Measurements from ENCODE around the gene ACCSL.

ACCSL gene

DNA sequence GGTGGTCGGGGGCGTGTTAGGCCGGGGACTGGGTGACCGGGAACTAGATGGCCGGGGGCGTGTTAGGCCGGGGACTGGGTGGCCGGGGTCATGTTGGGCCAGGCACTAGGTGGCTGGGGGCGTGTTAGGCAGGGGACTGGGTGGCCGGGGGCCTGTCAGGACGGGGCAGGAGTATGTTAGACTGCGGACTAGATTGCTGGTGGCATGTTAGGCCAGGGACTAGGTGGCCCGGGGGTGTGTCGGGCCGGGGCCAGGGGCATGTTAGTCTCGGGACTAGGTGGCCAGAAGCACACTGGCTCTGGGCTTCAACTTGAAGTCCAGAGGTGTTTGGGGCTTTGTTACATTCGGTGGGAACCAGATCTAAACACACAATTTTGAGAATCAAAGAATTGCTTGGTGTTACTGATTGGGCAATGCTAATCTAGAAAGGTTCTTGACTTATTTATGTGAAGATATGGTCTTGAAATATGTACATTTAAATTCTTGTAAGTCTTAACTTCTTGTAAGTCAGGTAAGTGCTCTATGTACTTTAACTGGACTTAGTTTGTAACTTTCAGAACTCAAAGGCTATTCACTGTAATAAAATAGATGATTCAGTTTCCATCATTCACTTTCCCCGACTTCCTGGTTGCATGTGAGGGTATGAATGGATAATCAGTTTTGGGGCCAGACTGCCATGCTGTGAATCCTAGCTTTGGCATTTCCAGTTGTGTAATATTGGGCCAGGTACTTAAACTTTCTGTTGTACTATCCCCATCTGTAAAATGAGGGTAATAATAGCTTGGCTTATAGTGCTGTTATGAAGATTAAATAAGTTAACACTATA, 48.8 kb downstream of the ACCSL start:
- DNase-seq (ENCODE audit: low spot score) = no peak

DNA sequence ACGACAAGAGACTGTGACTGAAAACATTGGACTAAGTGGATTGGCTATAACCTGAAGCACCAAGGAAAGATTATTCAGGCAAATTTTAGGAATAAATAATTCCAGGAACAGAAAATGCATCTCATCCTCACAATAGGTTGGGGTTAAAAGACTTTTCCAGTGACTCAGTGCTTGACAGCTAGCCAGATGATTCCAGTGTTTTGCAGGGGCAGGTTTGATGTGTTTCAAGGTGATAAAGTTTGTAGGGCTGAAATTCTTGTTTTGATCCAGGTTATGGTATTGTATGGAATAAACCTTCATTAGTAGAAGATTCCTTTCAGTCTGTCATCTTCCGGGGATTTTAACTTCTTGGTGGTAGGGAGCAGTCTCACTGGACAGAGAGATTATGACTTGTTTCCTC, 50.0 kb downstream of the ACCSL start:
- DNase-seq (ENCODE audit: low spot score) = no peak

DNA sequence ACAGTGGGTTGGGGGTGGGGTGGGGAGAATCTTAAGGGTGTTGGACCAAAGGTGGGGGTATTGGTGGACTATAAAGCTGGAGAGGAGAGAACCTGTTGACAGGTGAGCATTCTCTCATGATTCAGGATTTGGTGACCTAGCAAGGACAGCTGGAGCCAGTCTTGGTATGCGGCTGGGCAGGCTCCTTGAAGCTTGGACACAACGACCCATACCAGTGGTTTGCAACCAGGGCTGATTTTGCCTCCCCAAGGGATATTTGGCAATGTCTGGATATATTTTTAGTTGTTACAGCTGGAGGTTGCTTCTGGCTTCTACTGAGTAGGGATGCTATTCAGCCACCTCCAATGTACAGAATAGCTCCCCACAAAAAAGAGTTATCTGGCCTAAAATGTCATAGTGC, 53.3 kb downstream of the ACCSL start:
- no peak for DNase-seq (ENCODE audit: low spot score)

DNA sequence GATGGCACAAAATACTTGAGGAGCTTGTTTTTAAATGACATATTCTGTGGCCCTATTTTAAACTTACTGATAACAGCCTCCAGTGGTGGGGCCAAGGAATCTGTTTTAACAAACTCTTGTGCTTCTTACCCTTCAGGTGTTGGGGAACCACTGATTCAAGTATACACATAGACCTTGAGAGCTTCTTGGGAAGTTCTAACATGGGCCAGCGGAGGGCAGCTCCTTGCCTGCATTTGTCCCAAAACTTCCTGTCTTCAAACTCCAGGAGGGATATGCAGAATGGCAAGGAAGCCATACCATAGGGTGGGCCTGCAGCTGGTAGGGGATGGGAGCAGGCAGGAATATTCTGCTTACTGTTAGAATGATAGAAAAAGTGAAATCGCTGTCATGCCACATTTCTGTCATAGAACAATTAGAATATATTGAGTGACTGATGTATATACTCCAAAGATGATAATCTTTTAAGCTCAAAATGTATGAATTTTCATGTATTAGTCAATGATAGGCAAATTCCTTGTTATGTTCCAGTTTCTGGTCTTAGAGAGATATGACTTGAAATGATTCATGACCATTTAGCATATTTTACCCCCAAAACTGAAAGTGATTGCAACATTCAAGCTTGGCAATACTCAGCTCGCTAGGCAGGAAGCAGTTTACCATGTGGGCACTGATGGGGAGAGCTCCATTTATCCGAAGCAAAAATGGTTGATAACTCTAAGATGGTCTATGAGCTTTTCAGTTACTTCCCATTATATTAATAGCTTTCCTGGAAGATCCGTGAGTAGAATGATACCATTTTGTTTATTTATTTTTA, 56.9 kb downstream of the ACCSL start:
- no peak for DNase-seq (ENCODE audit: low spot score)

DNA sequence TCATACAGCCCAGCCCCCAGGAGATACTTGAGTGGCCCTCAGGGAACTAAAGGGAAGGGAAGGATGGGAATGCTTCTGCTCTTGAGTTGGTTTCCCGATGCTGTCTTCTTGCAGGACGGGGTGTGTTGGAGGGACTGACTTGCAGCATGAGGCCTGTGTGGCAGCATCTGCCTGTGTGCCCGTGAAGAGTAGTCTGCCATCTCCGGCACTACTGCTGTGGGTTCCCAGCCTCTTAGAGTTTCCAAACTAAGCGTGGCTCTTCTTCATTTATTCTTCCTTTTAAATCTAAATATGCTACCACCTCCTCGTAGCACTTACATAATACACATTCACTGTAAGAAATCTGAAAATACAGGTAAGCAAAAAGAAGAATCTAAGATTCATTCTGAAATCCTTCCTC, 60.5 kb downstream of the ACCSL start:
- DNase-seq (ENCODE audit: low spot score) = no peak

Data from hematopoietic multipotent progenitor cell treated with erythropoietin and hydrocortisone succinate and interleukin-3 and kit ligand, for 15 days (in vitro differentiated cells).